GM21786 (cell line): ENCODE data around the gene VAMP5.
"Not testable (repeated sequence)": the region's sequence is repeated elsewhere in the genome, so short reads cannot be mapped to it uniquely, and the experiment has no call there.

Experiments used
- ATAC-seq: cut with Tn5 transposase; IDR thresholded peaks from one replicate; pipeline ENCODE4 v1.9.1; 2021; ENCODE audit not compliant: unreplicated experiment

The VAMP5 gene

DNA sequence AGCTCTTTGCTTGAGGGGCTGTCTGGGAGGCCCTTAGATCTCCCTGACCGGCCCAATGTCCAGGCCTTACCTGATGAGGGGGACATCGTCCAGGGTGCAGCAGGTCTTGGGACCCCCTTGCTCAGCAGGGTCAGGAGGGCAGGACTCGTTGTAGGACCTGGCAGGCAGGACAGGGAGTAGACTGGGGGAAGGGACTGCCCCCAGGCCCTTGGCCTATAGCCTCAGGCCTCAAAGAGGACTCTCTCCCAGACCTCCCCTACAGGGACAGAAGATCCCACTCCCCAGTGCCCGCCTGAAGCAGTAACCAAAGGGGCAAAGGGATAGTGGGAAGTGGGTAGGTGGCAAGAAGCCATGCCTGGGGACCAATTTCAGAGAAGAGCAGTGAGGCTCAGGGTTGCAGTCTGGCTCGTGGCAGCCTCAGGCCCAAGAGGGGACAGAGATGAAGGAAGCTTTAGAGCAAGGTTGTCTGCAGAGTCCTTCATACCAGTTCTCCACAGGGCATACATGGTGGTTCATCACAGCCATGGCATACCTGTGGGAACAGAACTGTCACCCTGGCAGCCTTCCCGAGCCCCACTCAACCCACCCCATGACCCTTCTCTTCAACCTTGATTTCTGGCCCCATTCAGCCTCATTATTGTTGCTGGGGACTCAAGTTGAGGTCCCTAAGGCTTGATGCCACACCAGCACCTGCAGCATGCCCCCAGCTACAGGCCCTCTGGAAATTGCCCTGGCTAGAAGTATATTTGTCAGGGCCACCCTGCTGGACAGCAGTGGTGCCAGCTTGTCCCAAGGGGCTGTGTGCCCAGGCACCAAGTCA is 16.9 kb downstream of the VAMP5 start:
- ATAC-seq = no peak

DNA sequence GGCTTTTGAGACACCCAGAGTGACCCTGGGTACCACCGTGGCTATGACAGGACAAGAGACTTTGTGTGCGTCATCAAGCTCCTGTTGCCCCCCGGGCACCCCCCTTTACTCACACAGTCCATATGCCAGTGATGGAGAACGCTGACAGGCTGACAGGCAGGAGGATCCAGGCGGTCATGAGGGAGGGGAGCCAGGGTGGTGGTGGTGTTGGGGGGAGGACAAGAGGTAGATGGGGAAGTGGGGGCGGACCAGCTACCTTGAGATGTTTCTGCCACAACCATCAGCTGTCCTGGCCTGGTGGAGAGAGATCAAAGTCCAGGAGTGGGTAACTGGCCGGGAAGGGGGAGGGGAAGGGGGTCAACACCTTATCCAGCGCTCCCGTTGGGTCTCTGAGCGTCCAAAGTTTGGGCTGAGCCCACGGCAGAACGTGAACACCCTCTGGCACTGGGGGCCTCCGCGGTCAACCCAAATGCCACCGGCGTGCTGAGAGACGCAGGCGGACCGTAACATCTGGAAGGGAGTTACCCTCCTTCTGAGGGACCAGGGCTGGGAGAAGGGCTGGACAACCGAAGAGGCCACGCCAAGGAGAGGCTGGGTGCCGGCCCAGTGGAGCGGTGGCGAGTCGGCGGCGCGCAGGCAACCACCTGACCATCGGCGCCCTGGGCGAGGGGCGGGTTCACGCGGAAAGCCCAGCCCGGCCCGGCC is 17.7 kb downstream of the VAMP5 start:
- ATAC-seq = peak; percentile 32

DNA sequence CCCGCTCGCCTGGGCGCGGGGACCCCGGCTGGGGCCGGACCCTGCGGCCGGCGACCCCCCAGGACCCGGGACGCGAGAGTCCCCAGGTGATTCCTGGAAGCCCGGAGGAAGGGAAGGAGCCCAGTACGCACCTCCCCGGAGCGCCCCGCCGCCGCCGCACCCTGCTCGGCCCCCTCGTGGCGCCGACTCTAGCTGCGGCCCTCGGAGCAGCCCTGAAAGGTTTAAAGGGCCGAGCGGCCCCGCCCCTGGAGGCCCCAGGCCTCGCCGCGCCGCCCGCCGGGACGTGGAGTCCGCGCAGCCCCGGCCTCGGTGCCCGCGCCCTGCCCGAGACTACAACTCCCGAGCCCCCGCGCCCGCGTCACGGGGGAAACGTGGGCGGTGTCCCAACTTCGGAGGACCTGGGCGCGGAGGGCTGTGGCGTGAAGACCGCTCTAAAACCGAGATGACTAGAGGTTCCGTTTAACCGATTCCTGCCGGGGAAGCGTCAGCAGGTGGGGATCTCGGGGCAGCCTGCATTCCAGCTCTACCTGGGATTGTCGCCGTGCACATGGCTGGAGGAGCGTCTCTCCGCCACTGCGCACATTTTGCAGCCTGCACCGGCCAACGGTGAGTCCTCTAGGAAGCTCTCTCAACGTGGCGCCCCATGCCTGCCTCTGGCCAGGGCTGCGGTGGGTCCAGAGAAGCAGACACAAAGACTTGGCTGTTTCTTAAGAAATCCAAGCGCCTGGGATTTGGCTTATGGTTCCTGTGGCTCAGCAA is 18.4 kb downstream of the VAMP5 start, which contains the start of gene TMEM150A:
TSS of gene TMEM150A (minus strand) at position 223 of the 759 bp plus-strand sequence. CDS start 750 bp downstream, outside the sequence.
- ATAC-seq = peak; percentile 96

DNA sequence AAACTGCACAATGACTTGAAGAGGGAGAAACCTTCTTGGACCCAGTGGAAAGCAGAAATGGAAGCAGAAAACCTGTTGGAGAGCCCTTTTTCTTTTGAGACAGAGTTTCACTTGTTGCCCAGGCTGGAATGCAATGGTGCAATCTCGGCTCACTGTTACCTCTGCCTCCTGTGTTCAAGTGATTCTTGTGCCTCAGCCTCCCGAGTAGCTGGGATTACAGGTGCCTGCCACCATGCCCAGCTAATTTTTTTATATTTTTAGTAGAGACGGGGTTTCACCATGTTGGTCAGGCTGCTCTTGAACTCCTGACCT is 19.9 kb downstream of the VAMP5 start:
- ATAC-seq = not testable (repeated sequence)

DNA sequence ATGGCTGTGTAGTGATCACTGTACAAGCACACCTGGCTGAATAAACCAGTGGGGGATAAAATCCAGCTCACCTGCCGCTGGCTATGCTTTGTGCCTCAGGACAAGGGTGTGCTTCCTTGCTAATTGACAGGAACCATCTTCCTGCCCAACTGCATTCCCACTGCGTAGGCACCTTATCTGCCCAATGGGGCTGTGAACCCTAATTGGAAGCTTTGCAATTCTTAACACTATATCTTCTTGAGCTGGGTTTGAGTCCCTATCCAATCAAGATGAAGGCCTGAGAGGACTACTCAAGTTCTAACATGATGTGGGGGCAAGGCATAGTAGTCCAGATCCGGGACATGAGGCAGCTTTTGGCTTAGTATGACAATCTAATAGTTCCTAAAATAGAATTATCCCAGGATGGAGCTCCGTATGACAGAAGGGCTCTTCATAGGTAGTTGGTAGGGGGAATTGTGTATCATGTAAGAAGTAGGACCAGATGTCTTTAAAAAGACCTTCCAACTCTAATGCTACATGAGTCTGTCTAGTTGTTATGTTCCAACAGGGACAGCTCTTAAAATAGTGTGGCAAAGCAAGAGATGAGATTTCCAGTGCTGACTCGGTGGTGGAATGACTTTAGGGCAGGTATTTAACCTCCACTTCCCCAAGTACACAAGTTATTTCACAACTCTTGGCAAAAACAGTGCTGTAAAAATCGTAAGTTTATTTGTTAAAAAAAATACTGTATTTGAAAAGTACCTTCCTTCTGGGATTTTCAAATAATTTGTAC is 20.5 kb downstream of the VAMP5 start:
- no peak for ATAC-seq

DNA sequence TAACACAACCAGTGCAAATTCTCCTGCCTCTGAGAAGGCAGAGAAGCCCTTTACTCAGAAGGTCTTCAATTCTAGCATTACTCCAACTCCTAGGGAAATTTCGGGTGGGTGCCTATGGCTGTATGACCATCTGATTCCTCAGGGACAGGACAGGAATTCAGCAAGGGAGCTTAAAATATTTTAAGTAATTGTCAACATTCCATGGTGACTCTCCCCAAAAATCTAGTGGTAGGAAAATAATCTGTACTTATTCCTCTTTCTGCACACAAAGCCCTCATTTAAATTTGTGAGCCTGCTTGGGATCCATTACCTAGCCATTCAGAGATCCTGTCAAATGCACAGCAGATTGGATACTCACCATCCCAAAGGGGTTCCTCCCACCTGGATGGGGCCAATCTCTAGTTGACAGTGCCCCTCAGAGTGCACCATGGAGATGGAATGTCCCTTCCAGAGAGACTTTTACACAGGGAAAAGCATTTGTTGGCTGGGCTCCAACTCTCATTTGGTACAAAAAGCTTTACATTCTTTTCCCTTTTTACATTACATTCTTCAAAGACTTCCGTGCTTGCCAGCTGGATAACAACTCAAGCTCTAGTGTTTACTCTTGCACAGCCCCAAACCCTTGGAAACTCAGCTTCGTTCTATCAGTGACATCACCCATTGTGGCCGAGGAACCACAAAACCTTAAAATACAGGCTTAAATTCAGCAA is 21.3 kb downstream of the VAMP5 start:
- ATAC-seq = no peak

DNA sequence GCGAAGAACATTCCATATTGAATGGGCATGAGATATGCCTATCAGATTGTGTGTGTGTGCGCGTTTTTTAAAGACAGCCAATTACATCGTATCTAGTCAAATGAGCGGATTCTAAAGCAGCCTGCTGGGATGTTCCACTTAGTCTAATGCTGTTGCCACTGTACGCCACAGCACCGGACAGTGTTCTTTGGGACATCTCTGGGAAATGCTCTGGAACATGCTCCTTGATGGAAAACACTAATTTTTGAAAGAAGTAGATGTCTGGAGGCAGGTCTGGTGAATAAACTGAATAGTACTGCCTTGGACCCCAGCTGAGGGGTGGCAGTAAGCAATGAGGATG is 21.9 kb downstream of the VAMP5 start:
- ATAC-seq = no peak

DNA sequence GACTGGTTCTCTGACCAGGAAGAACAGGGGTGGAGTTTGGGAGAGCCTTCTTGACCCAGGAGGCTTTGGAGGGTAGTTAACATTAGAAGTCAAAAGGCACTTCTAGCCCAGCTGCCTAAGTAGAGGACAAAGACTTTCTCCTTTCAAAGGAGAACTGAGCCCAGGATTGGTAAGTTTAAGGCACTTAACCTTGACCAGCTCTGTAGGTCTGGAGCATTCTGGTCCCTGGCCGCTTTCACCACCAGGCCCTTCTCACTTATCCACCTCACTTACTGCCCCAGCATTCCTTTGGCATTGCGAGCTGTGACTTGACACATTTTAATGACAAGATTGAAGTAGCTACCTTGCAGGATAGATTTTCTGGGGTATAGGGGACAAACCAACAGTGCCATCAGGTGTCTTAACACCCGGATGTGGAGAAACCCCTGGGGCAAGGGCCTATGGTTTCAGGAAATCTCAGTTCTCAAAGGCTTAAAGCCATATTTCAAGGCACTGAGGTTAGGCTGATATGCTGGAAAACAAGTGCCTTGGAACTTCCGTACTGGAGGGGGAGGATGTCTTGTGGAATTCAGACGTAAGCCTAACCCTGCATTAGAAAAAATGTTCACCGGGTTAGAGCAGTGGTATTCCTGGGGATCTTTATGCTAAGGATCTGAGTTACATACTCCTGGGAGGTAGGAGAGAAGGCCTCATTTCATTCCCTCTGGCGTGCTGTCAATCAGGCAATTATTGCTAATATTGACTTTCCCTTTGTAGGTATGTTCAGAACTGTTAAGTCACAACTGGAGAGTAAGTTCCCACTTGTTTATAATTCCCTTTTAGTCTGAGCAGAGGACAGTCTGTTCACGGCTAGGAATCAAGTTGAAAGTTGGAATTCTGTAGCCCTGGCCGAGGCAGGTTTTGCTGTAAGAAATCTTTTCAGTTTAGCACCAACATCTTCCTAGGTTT is 23.3 kb downstream of the VAMP5 start:
- ATAC-seq = no peak

DNA sequence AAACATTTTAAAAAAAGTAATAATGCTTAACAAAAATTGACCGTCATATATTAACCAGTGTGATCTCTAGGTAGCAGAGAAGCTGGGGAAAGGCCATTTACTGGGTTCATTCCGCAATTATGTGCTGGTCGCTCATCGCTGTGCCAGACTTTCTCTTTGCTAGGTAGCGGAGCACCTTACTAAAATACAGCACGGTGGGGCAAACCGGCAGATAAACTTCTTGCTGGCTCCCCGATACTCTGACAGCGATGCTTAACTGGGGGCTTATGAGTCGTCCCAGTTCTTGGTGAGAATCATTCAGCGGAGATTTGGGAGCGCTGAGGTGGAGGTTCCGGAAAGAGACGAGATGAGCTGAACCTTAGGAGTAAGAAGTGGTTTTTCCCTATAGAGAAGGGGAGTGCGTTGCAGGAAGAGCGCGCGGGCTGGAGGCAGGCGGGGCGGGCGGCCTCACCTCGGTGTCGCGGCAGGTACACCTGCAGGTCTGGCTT is 27.0 kb downstream of the VAMP5 start:
- ATAC-seq = no peak

DNA sequence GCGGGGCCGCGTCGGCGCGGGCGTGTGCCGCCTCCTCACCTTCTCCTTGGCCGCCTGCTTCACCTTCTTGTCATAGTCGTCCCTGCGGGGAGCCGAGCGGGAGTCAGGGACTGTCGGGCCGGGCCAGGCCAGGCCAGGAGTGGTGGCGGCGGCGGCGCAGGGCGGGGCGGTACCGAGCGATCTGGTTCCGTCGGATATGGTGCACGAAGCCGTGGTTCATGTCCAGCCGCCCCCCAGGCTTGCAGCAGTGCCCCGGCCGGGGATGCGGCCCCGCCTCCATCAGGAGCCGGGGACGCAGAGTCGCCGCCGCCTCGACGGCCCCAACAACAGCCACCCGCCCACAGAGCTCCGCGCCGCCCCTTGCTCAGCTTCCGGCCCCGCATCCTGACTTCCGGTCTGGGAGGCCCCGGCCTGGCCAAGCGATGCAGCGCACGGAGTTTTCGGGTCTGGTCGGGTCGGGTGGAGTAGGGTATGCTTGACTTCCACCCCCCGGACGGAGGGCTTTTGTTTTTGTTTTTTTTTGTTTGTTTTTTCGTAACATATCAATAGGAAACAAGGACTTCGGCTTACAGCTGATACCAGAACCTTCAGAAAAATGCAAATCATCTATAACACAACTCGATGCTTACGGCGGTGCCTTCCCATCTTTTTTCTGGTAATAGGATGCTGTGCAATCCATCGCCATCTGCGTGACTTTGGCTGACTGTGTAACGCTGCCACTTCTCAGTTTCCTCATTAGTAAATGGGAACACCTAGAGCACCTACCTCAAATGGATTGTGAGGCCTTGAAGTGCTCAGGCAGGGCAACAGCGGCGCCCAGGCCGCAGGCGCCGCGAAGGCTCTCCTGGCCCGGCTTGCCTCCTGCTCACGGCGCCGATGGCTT is 27.7 kb downstream of the VAMP5 start, which contains the start of gene C2orf68:
TSS of gene C2orf68 (minus strand) at position 362 of the 883 bp plus-strand sequence. CDS start at position 280, 82 bp downstream.
- ATAC-seq = peak; percentile 80

DNA sequence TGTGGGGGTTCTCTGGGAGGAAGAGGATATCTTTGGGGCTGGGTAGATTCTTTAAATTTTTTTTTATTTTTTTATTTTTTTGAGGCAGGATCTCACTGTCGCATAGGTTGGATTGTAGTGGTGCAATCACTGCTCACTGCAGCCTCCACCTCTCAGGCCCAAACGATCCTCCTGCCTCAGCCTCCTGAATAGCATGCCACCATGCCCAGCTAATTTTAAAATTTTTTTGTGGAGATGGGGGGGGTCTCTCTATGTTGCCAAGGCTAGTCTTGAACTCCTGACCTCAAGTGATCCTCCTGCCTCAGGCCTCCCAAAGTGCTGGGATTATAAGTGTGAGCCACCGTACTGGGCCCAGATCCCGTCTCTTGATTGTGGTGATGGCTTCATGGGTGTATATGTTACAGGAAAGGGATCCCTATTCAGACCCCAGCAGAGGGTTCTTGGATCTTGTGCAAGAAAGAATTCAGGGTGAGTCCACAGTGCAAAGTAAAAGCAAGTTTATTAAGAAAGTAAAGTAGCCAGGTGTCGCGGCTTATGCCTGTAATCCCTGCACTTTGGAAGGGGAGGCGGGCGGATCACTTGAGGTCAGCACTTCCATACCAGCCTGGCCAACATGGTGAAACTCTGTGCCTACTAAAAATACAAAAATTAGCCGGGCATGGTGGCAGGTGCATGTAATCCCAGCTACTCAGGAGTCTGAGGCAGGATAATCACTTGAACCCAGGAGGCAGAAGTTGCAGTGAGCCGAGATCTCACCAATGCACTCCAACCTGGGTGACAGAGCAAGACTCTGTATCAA is 29.7 kb downstream of the VAMP5 start:
- no peak for ATAC-seq

DNA sequence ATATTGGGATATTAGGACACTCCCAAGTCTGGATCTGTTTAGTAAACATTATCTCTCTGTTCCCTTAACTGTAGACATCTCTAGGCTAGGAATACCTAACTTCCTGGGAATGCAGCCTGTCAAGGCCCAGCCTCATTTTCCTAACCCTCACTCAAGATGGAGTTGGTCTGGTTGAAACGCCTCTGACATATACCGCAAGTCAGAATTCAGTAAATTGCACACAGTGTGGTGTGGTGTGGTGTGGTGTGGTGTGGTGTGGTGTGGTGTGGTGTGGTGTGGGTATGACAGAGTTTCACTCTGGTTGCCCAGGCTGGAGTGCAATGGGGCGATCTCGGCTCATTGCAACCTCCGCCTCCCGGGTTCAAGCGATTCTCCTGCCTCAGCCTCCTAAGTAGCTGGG is 30.5 kb downstream of the VAMP5 start:
- ATAC-seq = not testable (repeated sequence)

DNA sequence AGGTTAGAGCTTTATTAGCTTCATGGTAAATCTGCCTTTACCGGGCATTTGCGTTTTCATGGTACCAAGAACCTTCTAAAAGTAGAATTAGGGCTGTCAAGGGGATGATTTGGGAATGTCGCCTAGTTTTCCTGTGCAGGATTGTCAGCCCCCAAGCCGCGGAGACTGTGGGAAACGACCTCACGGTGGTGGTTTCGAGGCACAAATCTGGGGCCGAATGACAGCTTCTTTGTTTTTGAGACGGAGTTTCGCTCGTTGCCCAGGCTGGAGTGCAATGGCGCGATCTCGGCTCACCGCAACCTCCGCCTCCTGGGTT is 31.1 kb downstream of the VAMP5 start:
- ATAC-seq = no peak

DNA sequence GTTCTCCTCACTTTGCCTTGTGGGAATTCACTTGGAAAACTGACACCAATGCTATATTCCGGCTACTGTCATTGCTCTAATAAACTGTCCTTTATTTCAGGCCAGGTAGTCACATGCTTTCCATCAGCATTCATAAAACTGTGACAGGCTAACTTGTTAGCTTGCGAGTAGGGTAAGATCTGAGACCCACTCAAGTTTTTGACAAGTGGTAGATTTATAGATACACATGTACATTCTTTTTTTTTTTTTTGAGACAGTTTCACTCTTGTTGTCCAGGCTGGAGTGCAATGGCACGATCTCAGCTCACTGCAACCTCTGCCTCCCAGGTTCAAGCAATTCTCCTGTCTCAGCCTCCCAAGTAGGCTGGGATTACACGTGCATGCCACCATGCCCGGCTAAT is 33.5 kb downstream of the VAMP5 start:
- not testable (repeated sequence) for ATAC-seq

DNA sequence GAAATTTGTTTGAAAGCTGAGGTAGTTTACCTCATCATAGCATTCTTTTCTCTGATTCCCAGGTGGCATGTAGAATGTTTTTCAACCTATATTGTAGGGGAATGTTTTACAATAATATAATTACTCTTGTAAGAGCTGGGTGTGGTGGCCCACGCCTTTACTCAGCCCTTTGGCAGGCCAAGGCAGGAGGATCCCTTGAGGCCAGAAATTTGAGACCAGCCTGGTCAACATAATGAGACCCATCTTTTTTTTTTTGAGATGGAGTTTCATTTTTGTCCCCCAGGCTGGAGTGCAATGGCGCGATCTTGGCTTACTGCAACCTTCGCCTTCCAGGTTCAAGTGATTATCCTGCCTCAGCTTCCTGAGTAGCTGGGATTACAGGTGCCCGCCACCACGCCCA is 35.4 kb downstream of the VAMP5 start:
- ATAC-seq = no peak

DNA sequence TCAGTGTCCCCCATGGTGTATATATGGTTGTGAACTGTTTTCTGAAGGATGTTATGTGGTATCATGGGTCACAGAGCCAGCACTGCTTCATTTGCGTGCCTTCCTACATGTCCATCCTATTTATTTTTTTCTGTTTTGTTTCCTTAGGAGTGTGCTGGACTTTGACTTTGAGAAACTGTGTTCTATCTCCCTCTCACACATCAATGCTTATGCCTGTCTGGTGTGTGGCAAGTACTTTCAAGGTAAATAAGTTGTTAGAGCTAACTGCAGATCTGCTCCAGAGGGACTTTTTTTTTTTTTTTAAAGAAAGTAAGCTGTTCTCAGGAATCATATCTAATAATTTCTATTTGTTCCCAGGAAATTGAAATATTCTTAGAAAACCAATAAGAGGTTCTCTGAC is 37.1 kb downstream of the VAMP5 start:
- no peak for ATAC-seq

DNA sequence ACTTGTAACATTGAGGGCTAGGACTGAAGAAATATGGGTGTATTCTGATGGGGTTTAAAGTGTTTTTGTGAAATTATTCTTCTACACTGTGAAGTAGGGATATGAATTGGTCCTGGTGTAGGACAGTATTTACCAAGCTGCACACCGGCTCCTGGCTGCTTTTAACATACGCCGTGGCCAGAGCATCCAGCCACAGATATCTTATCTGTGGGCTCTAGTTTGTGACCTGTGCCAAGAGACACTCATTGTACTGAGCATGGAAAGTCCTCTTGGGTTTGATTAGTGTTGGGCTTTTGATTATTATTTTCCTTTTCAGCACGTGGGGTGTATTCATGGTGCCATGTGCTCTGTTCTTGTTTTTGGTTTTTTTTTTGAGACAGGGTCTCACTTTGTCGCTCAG is 39.8 kb downstream of the VAMP5 start:
- no peak for ATAC-seq
